Retinal pigment epithelial cell (primary cell): ENCODE data around the gene MRPS23.

Source experiments
- DNase-seq: peaks from one replicate; pipeline ENCODE4 v3.0.0-alpha.2; 2010; ENCODE audit warnings: low read depth
- H3K4me3 ChIP-seq: 2 replicates; pipeline ENCODE4 v1.5.1; 2011; ENCODE audit warnings: mild to moderate bottlenecking, low read length, control low read depth, moderate library complexity
- TF ChIP-seq, protein P1 (sequence below): conservative IDR thresholded peaks from 2 replicates; pipeline ENCODE4 v1.5.1; 2011; ENCODE audit warnings: low read depth, low read length, control low read depth, inconsistent platforms

The MRPS23 gene

DNA sequence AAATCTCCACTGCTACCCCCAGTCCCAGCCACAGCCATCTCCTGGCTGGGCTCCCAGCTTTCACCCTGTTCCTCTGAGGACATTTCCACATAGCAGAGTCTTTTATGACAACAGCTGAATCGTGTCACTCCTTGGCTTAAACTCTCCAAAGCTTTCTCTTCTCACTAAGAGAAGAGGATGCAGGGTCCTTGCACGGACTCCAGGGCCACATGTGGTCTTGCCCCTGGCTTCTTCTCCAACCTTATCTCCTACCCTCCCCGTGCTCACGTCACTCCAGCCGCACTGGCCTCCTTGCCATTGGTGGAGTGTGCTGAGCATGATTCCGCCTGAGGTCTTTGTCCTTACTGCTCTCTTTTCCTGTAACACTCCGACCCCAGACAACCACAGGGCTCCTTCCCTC lies 64.8 kb downstream of the MRPS23 start:
- H3K4me3 ChIP-seq, result no peak overlapping the region
- TF ChIP-seq, protein P1, sequence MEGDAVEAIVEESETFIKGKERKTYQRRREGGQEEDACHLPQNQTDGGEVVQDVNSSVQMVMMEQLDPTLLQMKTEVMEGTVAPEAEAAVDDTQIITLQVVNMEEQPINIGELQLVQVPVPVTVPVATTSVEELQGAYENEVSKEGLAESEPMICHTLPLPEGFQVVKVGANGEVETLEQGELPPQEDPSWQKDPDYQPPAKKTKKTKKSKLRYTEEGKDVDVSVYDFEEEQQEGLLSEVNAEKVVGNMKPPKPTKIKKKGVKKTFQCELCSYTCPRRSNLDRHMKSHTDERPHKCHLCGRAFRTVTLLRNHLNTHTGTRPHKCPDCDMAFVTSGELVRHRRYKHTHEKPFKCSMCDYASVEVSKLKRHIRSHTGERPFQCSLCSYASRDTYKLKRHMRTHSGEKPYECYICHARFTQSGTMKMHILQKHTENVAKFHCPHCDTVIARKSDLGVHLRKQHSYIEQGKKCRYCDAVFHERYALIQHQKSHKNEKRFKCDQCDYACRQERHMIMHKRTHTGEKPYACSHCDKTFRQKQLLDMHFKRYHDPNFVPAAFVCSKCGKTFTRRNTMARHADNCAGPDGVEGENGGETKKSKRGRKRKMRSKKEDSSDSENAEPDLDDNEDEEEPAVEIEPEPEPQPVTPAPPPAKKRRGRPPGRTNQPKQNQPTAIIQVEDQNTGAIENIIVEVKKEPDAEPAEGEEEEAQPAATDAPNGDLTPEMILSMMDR, result no peak
- DNase-seq, result no peak
